Central memory CD4-positive, alpha-beta T cell (primary cell): Measurements from ENCODE around the gene ATRAID.

ENCODE experiments used
- DNase-seq: peaks from one replicate; pipeline ENCODE4 v3.0.0; 2022

Gene ATRAID

DNA sequence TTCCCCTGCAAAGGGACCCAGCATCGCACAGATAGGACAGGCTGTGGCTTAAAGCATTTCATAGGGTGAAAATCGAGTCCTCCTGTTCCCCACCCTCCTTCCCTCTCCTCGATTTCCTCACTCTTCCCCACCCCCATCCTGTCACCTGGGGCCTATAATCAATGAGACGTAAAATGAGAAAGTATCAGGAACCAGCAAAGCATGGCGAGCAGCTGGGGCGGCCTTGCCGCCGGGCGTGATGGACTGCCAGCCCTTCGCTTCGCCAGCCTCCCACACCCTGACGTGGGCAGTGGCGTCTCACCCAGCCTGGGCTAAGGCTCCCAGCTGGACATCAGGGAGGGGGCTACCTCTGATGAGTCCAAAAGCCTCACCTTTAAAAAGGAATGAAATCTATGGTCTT, 39.9 kb downstream of the ATRAID start:
- no peak for DNase-seq

DNA sequence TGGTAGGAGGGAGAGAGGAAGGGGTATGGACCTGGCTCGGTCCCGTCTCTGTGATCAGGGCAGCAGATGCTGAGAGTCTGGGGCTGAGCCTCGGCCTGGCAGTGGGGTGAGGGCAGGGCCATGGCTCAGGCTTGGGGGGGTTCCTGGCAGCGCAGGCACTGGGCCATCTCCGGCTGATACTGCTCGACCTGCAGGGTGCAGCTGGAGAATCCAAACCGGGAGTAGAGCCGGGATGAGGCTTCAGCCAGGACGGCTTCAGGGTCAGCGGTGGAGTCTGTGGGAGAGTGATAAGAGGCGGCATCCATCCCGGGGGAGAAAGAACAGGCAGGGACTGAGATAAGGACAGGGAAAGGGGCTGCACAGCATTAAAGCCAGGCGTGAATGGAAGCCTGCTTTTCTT, 43.3 kb downstream of the ATRAID start:
- DNase-seq: no peak

DNA sequence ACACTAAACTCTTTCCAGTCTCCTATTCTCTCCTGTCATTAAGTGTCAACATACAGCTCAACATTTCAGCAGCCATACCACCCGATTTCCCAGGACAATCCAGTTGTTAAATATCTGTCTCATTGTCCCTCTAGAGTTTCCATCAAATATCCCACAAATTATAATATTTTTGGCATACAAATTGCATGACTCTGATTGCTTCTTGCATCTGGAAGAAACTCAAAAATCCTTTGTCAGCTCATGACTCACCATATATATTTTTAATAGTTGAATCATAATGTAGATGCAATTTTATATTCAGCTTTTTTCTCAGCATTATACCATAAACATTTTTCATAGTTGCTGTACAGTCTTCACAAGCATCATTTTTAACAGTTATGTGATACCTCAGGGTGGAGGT, 43.8 kb downstream of the ATRAID start:
- no peak for DNase-seq

GRCh38 chr2:27256855-27257454, 45.1 kb downstream of the ATRAID start:
- no peak for DNase-seq

DNA sequence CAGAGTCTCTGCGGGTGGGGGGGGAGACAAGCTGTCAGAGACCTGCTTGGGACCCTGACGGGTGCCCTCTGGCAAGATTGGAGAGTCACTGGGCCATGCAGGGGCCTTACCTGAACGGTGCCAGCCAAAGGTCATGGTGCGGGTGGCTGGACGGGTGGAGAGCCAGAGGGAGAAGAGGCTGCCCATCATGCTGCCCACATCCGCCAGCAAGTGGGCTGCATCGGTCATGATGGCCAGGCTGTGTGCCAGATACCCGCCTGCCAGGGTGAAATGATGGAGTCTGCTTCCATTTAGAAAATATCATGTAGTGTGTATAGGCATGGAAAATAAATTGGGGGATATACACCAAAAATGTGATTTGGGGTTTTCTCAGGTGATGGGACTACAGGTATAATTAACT, 46.2 kb downstream of the ATRAID start:
- no peak for DNase-seq

DNA sequence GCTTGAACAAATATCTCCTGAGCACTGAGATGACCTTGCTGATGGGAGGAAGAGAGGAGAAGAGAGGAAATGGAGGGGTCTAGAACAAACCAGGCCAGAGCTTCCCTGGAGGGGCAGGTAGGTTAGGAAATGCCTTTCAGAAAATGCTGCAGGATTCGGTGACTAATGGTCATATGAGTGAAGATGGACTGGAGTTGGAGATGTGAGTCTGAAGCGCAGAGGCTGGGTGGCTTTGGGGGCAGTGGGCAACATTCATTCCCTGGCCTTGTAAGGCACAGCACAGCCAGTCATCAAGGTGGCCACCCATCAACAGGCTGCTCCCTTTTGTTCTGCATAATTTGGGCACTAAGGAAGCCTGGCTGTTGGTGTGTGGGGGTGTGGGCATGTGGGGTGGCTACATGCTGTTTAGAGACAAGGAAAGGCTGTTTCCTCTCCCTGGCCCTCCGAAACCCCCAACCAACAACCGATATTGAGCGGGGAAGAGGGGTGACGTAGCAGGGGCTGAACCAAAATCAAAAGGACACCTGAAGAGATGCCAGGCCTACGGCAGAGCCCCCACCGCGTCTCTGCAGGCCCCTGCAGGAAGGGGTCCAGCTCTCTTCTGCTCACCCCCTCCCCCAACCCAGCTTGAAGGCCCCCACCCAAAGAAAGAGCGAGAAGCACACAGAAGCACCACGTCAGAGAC, 49.5 kb downstream of the ATRAID start:
- DNase-seq: no peak

GRCh38 chr2:27261926-27262298, 50.1 kb downstream of the ATRAID start:
- no peak for DNase-seq

- peak; percentile 53 for DNase-seq
Observed at GRCh38 chr2:27262379-27263286, 50.8 kb downstream of the ATRAID start, which contains the start of gene SLC30A3. TSS of gene SLC30A3 (minus strand) at chr2:27263047. CDS start at chr2:27262906, 141 bp downstream.

DNA sequence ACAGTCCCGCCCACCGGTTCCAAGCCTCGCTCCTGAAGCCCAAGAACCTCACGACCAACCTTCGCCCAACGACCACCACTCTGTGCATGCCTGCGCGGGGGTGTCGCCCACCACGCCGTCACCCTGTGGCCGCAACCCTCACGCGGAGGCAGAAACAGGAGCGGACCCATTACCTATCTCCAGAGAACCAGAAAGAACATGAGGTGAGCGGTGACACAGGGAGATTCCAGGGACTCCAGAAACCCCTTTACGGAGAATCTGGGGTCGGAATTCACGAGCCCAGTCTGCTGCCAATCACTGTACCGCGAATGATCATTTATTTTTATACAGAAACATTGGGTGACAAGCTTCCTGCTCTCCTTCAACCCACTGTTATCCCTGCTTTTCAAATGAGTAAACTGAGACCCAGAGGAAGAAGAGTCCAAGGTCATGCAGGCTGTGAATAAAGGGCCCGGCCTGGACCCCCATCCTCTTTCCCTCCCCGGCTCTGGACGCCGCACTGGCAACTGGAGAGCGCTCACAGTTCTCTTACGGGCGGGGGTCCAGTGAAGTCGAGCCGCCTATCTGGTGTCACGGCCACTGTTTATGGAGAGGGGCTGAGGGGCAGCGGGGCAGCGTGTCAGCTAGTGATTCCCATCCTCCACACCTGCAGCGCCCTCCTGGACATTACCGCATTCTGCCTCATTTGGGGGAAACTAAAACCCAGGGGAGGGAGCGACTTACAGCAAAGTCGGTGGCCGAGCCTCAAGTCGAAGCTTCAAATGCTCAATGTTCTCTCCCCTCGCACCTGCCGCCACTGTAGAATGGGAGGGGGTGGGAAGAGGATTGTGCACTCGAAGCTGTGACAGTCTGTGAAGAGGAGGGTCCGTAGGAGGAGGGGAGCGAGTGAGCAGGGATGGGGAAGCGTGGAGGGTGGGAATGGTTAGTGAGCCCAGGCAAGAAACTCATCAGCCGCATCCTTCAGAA, 51.7 kb downstream of the ATRAID start:
- DNase-seq: no peak

GRCh38 chr2:27264253-27264752, 52.5 kb downstream of the ATRAID start:
- DNase-seq: no peak

DNA sequence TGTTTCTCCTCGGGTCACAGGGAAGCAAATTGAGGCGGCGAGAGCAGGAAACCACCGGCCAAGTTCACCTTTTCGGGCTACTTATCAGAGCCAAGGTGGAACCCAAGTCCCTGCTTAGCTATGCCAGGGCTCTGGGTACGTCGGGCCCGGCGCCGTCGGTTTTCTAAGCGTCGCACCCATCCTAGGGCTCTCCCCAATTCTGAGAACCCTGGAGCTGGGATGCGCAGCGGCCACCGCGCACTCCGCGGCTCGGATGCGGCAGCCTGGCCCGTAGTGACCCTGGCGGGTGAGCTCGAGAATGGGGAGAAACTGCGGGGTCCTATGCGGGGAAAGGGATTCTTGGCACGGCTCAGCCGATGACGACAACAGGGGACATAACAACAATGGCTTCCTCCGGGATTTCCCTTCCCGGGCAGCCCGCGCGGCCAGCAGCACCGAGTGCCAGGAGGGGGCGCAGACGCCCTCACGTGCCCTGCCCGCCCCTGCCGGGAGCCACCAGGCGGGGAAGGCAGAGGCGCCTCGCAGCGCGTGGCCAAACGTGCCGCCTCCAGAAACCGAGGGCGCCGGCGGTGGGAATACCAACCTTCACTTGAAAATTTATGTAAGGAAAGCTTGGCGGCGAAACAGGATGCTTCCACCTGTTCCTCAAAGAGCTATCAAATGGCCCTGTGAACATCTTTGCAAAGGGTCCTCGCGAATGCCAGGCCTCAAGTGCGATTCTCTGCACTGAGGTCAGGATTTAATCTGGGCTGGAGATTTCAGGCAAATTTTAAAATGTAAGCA, 53.1 kb downstream of the ATRAID start:
- DNase-seq: peak; percentile 48

- DNase-seq: no peak
Observed at GRCh38 chr2:27265536-27265870, 53.7 kb downstream of the ATRAID start.
